DOHH2 (cell line): ENCODE data around the gene OSR1.

Experiments used
- EZH2phosphoT487 ChIP-seq: fragments of 200-600 bp; sonication (generic); IDR thresholded peaks from 2 replicates; pipeline ENCODE4 v1.6.1; 2017; ENCODE audit warnings: borderline replicate concordance, mild to moderate bottlenecking, antibody characterized with exemption, low read length, moderate library complexity, mixed read lengths
- TF ChIP-seq, protein P1 (sequence below): fragments of 200-600 bp; sonication (generic); IDR thresholded peaks from one replicate; pipeline ENCODE4 v1.5.1; 2014; ENCODE audit warnings: antibody characterized with exemption, mild to moderate bottlenecking, low read depth, low read length; ENCODE audit not compliant: poor library complexity, severe bottlenecking

DNA sequence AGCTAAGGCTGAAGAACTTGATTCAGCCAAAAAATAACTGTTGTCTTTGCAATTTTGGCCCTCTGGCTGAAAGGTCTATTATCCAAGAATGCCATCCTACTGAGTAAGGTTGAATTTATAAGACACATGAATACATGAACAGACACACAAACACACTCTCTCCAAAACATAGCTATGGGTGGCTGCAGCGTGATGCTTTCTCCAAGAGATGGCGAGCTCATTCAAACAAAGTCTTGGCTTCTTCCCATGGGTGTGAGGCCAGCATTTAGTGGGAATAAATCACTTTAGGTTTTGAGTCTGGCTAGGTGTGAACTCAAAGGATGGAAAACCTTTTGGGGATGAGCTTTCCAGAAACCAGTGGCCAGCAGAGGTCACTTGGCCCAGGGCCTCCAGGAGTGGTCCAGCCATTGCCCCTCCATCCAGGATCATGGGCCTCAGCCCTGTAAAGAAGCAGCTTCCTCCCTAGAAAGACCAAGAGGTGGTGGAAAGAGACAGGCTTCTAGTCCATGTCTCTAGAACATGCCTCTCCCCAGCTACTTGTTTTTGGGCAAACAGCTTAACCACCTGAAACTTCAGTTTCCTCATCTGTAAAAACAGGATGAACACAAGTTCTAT is 11.0 kb upstream of the OSR1 start:
- TF ChIP-seq, protein P1, sequence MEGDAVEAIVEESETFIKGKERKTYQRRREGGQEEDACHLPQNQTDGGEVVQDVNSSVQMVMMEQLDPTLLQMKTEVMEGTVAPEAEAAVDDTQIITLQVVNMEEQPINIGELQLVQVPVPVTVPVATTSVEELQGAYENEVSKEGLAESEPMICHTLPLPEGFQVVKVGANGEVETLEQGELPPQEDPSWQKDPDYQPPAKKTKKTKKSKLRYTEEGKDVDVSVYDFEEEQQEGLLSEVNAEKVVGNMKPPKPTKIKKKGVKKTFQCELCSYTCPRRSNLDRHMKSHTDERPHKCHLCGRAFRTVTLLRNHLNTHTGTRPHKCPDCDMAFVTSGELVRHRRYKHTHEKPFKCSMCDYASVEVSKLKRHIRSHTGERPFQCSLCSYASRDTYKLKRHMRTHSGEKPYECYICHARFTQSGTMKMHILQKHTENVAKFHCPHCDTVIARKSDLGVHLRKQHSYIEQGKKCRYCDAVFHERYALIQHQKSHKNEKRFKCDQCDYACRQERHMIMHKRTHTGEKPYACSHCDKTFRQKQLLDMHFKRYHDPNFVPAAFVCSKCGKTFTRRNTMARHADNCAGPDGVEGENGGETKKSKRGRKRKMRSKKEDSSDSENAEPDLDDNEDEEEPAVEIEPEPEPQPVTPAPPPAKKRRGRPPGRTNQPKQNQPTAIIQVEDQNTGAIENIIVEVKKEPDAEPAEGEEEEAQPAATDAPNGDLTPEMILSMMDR: no peak
- TF ChIP-seq EZH2phosphoT487: no peak
